Hepatocyte (in vitro differentiated cells): ENCODE data around the gene CARD9.

ENCODE experiments used
- EZH2 ChIP-seq: fragments of 200-600 bp; sonication (generic); IDR thresholded peaks from 2 replicates; pipeline ENCODE4 v1.6.1; 2016; ENCODE audit warnings: antibody characterized with exemption, mild to moderate bottlenecking, borderline replicate concordance
- EZH2phosphoT487 ChIP-seq: fragments of 200-600 bp; sonication (generic); IDR thresholded peaks from one replicate; pipeline ENCODE4 v1.6.1; 2018; ENCODE audit warnings: antibody characterized with exemption, mild to moderate bottlenecking, low read depth, moderate library complexity; ENCODE audit not compliant: unreplicated experiment, severe bottlenecking
- TF ChIP-seq, protein P1 (sequence below): fragments of 200-600 bp; sonication (generic); IDR thresholded peaks from 2 replicates; pipeline ENCODE4 v1.5.1; 2016; ENCODE audit warnings: antibody characterized with exemption, mild to moderate bottlenecking; ENCODE audit not compliant: poor library complexity

DNA sequence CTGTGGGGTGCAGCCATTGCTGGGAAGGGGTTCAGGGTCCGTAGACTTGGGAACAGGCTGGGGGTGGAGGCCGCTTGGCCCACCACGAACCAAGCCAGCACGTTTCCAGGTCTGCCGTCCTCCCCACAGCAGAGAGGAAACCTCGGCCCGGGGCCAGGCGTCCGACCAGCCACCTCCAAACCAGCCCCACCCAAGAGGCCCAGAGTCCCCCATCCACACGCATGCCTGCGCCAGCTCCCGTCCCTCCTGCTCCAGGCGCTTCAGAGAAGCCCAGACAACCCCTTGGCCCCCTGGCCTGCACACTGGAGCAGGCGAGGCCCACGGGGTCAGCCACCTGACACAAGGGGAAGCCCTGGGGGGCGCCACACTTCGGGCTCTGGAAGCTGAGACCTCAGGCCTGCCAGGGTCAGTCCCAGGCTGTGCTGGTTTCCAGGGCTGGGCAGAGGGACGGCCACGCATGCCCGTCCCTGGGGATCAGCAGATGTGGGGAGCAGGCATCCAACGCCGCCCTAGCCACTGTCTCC lies 16.2 kb downstream of the CARD9 start:
- TF ChIP-seq, protein P1, sequence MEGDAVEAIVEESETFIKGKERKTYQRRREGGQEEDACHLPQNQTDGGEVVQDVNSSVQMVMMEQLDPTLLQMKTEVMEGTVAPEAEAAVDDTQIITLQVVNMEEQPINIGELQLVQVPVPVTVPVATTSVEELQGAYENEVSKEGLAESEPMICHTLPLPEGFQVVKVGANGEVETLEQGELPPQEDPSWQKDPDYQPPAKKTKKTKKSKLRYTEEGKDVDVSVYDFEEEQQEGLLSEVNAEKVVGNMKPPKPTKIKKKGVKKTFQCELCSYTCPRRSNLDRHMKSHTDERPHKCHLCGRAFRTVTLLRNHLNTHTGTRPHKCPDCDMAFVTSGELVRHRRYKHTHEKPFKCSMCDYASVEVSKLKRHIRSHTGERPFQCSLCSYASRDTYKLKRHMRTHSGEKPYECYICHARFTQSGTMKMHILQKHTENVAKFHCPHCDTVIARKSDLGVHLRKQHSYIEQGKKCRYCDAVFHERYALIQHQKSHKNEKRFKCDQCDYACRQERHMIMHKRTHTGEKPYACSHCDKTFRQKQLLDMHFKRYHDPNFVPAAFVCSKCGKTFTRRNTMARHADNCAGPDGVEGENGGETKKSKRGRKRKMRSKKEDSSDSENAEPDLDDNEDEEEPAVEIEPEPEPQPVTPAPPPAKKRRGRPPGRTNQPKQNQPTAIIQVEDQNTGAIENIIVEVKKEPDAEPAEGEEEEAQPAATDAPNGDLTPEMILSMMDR = no peak
- TF ChIP-seq EZH2 = no peak
- TF ChIP-seq EZH2phosphoT487 = no peak
